Stimulated activated CD8-positive, alpha-beta memory T cell treated with anti-CD3 and anti-CD28 coated beads, Interleukin-12 subunit alpha, Interleukin-12 subunit beta, amount 100 ng/mL, for 4 hours (primary cell): ENCODE results near the gene NXF3.
"Not testable (repeated sequence)": the region's sequence is repeated elsewhere in the genome, so short reads cannot be mapped to it uniquely, and the experiment has no call there.

Source experiments
- DNase-seq: peaks from one replicate; pipeline ENCODE4 v3.0.0-alpha.2; 2020; ENCODE audit warnings: low read depth

The NXF3 gene

GRCh38 chrX:103092942-103093341 is at the start of gene NXF3:
TSS of gene NXF3 (minus strand) at chrX:103093143. CDS start at chrX:103093023, 120 bp downstream.
- DNase-seq = no peak

DNA sequence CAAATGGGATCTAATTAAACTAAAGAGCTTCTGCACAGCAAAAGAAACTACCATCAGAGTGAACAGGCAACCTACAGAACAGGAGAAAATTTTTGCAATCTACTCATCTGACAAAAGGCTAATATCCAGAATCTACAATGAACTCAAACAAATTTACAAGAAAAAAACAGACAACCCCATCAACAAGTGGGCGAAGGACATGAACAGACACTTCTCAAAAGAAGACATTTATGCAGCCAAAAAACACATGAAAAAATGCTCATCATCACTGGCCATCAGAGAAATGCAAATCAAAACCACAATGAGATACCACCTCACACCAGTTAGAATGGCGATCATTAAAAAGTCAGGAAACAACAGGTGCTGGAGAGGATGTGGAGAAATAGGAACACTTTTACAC is 43.6 kb upstream of the NXF3 start:
- DNase-seq = not testable (repeated sequence)

DNA sequence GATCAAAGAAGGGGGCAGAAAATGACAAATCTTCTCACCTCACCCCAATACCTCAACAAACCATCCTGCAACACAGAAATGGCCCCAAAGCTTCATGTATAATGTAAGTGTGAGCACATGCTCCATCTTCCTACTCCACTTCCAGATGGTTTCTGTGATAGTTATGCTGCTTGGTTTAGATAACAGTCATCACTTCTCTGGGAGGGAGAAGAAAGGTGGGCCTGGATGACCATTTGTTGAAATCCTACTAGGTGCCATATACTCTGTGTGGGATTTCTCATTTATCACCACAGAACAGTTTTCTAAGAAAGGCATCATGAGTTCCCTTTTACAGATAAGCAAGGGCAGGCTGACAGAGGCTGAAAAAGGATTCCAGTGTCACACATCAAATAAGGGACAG is 31.3 kb upstream of the NXF3 start:
- no peak for DNase-seq

DNA sequence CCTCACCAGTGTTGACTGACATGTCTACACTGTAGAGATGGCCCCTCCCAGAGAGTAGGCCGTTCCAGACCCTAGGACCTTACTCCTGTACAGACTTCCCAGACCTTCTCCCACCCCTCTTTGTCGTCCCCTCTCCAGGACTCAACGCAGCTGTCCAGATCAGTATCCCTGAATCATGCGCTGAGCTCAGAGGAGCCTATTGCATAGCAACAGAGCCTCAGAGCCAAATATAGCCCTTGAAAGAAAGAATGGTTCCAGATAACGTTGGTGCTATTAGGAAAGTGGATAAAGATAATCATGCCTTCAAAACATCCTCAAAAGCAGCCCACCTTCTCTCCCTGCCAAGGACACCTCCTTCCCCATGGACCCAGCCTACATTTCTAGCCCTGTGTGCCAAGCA is 27.8 kb upstream of the NXF3 start:
- DNase-seq = no peak

DNA sequence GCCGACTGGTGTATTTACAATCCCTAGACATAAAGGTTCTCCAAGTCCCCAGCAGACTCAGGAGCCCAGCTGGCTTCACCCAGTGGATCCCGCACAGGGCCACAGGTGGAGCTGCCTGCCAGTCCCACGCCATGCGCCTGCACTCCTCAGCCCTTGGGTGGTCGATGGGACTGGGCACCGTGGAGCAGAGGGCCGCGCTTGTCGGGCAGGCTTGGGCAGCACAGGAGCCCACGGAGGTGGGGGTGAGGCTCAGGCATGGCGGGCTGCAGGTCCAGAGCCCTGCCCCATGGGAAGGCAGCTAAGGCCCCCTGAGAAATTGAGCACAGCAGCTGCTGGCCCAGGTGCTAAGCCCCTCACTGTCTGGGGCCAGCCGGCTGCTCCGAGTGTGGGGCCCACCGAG is 24.0 kb upstream of the NXF3 start:
- not testable (repeated sequence) for DNase-seq

DNA sequence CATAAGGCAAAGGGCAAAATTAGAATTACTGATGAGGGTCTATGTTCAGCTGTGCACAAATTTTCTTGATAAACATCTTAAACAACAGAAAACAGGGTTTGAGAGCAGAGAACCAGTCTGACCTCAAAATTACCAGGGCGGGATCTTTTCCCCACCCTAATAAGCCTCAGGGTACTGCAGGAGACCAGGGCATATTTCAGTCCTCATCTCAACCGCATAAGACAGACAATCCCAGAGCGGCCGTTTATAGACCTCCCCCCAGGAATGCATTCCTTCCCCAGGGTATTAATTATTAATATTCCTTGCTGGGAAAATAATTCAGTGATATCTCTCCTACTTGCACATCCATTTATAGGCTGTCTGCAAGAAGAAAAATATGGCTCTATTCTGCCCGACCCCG is 16.6 kb upstream of the NXF3 start:
- DNase-seq = not testable (repeated sequence)

DNA sequence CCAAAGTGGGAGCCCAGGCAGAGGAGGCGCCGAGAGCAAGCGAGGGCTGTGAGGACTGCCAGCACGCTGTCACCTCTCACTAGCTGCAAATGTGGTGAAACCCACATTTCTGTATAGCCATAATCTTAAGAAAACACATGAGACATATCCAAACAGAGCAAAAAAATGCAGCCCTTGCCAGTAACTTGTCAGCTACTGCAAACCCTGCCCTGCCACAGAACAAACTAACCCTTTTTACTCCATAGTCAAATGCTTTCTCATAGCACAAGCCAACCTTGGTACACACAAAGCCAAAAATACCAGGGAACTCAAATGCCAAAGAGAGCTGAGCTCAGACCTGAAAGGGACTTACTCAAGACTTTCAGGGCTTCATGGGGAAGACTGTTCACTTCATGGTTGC is 14.9 kb upstream of the NXF3 start:
- DNase-seq = no peak

DNA sequence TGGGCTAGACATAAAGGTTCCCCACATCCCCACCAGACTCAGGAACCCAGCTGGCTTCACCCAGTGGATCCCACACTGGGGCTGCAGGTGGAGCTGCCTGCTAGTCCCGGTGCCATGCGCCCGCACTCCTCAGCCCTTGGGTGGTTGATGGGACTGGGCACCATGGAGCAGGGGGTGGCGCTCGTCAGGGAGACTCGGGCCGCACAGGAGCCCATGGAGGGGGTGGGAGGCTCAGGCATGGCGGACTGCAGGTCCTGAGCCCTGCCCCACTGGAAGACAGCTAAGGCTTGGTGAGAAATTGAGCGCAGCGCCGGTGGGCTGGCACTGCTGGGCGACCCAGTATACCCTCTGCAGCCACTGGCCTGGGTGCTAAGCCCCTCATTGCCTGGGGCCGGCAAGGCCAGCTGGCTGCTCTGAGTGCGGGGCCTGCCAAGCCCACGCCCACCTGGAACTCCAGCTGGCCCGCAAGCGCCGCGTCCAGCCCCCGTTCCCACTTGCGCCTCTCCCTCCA is 14.3 kb upstream of the NXF3 start:
- not testable (repeated sequence) for DNase-seq

- DNase-seq = not testable (repeated sequence)
Observed at GRCh38 chrX:103104370-103104769, 11.4 kb upstream of the NXF3 start.

- not testable (repeated sequence) for DNase-seq
Observed at GRCh38 chrX:103103866-103104265, 10.9 kb upstream of the NXF3 start.

- DNase-seq = no peak
Observed at GRCh38 chrX:103101299-103102042, 8.5 kb upstream of the NXF3 start.

GRCh38 chrX:103100484-103100883 is 7.5 kb upstream of the NXF3 start:
- no peak for DNase-seq

DNA sequence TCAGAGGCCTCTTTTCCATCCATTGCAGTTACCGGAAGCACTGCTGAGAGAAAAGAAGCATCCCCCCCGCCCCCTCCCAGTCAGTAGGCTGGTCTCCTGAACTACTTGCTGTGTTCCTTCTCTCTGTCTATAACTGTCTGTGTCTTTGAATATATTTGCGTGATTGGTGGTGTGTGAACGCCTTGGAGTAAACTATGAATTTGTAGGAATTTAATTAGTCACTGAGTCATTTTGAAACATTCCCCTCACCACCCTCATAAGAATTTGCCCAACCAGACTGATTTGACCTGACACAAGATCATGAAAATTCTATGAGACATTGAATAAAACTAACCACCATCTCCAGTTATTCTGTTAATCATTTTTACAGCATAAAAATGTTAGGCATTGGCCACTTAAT is 6.7 kb upstream of the NXF3 start:
- DNase-seq = no peak

DNA sequence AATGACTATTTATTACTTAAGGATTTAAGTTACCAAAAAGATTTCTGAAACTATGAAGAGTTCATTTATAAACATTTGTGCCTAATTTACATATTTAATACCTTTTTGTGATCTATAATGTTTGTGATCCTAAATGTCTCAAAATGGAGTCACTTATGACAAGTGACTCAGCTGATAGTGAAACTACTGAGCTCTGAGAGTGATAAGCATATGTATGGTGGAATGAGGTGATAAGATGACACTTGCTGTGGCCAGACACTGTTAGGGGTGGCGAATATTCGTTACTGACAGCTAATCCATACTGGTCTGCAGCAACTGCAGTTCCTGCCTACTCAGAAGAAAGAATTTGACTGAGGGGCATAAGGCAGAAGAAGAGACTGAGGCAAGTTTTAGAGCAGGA is 5.5 kb upstream of the NXF3 start:
- no peak for DNase-seq

DNA sequence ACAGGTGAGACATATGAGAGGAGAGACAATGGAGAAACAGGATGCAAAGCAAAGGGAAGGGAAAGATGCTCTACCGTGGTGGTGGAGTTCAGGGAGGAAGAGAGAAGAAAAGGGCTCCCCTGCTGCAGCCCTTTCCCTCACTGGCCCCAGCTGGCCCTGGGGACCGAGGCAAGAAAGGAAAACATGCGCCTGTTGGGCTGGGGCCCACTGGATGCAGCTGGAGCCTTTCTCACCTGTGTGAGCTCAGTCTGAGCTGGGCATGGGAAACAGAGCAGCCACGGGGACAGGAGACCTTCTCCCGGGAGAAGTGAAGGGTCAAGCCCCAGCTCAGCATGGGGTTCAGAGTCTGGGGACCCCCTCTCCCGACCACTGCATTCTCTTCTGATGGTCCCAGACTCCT is 11.9 kb downstream of the NXF3 start:
- no peak for DNase-seq

- no peak for DNase-seq
Observed at GRCh38 chrX:103073467-103073866, 19.5 kb downstream of the NXF3 start.

GRCh38 chrX:103066606-103067005 is 26.3 kb downstream of the NXF3 start:
- DNase-seq = no peak

- no peak for DNase-seq
Observed at GRCh38 chrX:103063918-103064434, 29.0 kb downstream of the NXF3 start, which contains the start of gene BEX1. TSS of gene BEX1 (minus strand) at chrX:103064171. CDS start at chrX:103063274, 897 bp downstream.

- no peak for DNase-seq
Observed at GRCh38 chrX:103063191-103063845, 29.6 kb downstream of the NXF3 start.

DNA sequence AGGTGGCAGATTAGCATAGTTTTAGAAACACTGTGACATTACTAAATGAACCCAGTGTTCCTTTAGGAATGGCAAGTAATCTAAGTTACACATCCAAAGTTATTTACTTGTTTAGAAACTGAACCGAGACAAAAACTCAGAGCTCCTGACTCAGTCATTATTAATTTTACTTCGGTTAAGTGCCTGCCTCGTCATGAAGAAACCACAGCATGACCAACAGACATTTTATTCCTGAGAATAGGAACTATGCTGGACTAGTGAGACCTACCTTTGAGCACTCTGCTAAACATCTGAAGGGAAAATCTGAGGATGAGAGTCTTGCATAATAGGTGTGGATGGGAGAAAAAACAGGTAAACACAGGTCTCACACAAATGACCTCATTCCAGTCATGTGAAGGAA is 31.5 kb downstream of the NXF3 start:
- DNase-seq = no peak

DNA sequence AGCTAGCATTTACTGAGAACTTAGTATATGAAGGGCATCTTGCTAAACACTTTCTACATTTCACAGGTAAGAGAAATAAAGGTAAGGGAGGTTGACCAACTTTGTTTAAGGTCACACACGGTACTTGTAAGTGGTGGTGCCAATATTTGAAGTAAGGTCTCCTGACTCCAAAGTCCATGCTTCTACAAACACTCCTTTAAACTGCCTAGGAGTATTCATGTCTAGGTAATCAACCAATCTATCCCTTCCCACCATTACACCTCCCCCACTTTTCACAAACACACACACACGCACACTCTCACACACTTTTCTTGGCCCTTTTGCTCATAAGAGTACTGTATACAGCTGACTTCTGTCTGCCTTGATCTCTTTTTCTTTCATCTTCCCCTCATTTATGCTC is 36.0 kb downstream of the NXF3 start:
- DNase-seq = no peak

GRCh38 chrX:103052625-103053024 is 40.3 kb downstream of the NXF3 start:
- no peak for DNase-seq

DNA sequence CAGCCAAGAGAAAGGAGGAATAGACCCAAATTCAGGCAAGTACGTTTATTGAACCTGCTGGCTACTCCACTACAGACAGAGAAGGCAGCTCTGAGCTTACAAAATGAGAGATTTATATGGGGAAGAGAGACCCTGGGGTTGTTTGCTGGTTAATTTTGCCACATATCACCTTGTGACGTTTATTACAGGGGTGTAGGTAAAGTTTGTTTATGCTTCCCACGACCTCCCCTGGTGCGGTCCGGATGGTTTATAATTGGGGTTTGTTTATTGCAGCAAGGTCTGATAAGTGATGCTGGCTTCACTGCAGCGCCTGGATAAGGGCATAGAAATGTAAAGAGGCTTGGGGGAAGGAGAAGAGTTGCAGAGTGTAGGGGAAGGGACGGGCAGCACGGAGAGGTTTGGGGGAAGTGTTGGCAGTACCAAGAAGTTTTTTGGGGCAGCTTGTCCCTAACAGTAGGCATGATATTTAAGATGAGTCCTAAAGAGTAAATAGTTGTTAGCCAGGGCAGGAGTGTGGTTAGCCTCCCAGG is 41.6 kb downstream of the NXF3 start:
- no peak for DNase-seq
